ENCODE results near the gene TSPAN5. TPM values are rescaled to one million over a fixed set of nuclear protein-coding genes. Genes with fewer than 3 reads are reported as not detected.
A peak's percentile ranks its signal among the peaks of the same experiment; 100 is the strongest.

Gene TSPAN5
- total and polyA plus RNA-seq, 2 donors, result 10.9 to 27.5 TPM

GRCh38 chr4:98627531-98628257 is 30.7 kb downstream of the TSPAN5 start:
- Histone ChIP-seq H3K27ac (ENCODE audit: low read depth) (no peak overlapping the region), H3K4me3 (ENCODE audit: low read depth, low read length) (no peak overlapping the region), H3K36me3 (ENCODE audit: insufficient read depth) (no peaks in the 10 kb centered on the region), H3K4me1 (ENCODE audit: insufficient read depth) (no peaks in the 10 kb centered on the region)
- peak; percentile 45 for DNase-seq (ENCODE audit: extremely low spot score)
- WGBS, result 25% methylated on average over 3 of the region's 3 CpGs

GRCh38 chr4:98626350-98626749 is 32.1 kb downstream of the TSPAN5 start:
- Histone ChIP-seq H3K27ac (ENCODE audit: low read depth) (no peak overlapping the region), H3K4me1 (ENCODE audit: insufficient read depth) (no peaks in the 10 kb centered on the region), H3K4me3 (ENCODE audit: low read depth, low read length) (no peak overlapping the region), H3K36me3 (ENCODE audit: insufficient read depth) (no peaks in the 10 kb centered on the region)
- DNase-seq (ENCODE audit: extremely low spot score), result no peak
- WGBS, result 46% methylated on average over 4 of the region's 4 CpGs

GRCh38 chr4:98625920-98626319 is 32.5 kb downstream of the TSPAN5 start:
- WGBS, result 89% methylated on average over 2 of the region's 2 CpGs
- no peaks in the 10 kb centered on the region for H3K36me3 ChIP-seq (ENCODE audit: insufficient read depth)

GRCh38 chr4:98625399-98625798 is 33.0 kb downstream of the TSPAN5 start:
- 64% methylated on average over 4 of the region's 4 CpGs for WGBS
- no peaks in the 10 kb centered on the region for H3K36me3 ChIP-seq (ENCODE audit: insufficient read depth)
- H3K27ac ChIP-seq (ENCODE audit: low read depth), result no peak overlapping the region
- no peak overlapping the region for H3K4me3 ChIP-seq (ENCODE audit: low read depth, low read length)
- H3K4me1 ChIP-seq (ENCODE audit: insufficient read depth), result no peaks in the 10 kb centered on the region
- no peak for DNase-seq (ENCODE audit: extremely low spot score)

More at GRCh38 chr4:98625920-98626319, 32.5 kb downstream of the TSPAN5 start:
- H3K4me1 ChIP-seq (ENCODE audit: insufficient read depth), result no peaks in the 10 kb centered on the region
- no peak overlapping the region for H3K27ac ChIP-seq (ENCODE audit: low read depth)
- no peak for DNase-seq (ENCODE audit: extremely low spot score)
- H3K4me3 ChIP-seq (ENCODE audit: low read depth, low read length), result no peak overlapping the region

GRCh38 chr4:98624642-98625041 is 33.8 kb downstream of the TSPAN5 start:
- DNase-seq (ENCODE audit: extremely low spot score), result no peak

GRCh38 chr4:98624144-98624543 is 34.3 kb downstream of the TSPAN5 start:
- 87% methylated on average over 2 of the region's 2 CpGs for WGBS
- DNase-seq (ENCODE audit: extremely low spot score), result no peak

More at GRCh38 chr4:98624642-98625041, 33.8 kb downstream of the TSPAN5 start:
- Histone ChIP-seq H3K36me3 (ENCODE audit: insufficient read depth) (no peaks in the 10 kb centered on the region), H3K27ac (ENCODE audit: low read depth) (no peak overlapping the region), H3K4me3 (ENCODE audit: low read depth, low read length) (no peak overlapping the region), H3K4me1 (ENCODE audit: insufficient read depth) (no peaks in the 10 kb centered on the region)
- WGBS, result 93% methylated on average over 4 of the region's 4 CpGs

GRCh38 chr4:98623126-98623802 is 35.1 kb downstream of the TSPAN5 start:
- no peaks in the 10 kb centered on the region for H3K4me1 ChIP-seq (ENCODE audit: insufficient read depth)
- no peak overlapping the region for H3K4me3 ChIP-seq (ENCODE audit: low read depth, low read length)
- no peak overlapping the region for H3K27ac ChIP-seq (ENCODE audit: low read depth)
- H3K36me3 ChIP-seq (ENCODE audit: insufficient read depth), result no peaks in the 10 kb centered on the region
- 64% methylated on average over 3 of the region's 3 CpGs for WGBS
- no peak for DNase-seq (ENCODE audit: extremely low spot score)

More at GRCh38 chr4:98624144-98624543, 34.3 kb downstream of the TSPAN5 start:
- Histone ChIP-seq H3K4me1 (ENCODE audit: insufficient read depth) (no peaks in the 10 kb centered on the region), H3K27ac (ENCODE audit: low read depth) (no peak overlapping the region), H3K4me3 (ENCODE audit: low read depth, low read length) (no peak overlapping the region), H3K36me3 (ENCODE audit: insufficient read depth) (no peaks in the 10 kb centered on the region)

- DNase-seq (ENCODE audit: extremely low spot score), result no peak
- Histone ChIP-seq H3K27ac (ENCODE audit: low read depth) (no peak overlapping the region), H3K4me3 (ENCODE audit: low read depth, low read length) (no peak overlapping the region), H3K36me3 (ENCODE audit: insufficient read depth) (no peaks in the 10 kb centered on the region), H3K4me1 (ENCODE audit: insufficient read depth) (no peaks in the 10 kb centered on the region)
- WGBS, result 93% methylated on average over 9 of the region's 9 CpGs
Measured at GRCh38 chr4:98620087-98620784, 38.2 kb downstream of the TSPAN5 start.

- 51% methylated on average over 2 of the region's 2 CpGs for WGBS
- H3K27ac ChIP-seq (ENCODE audit: low read depth), result no peak overlapping the region
- H3K4me3 ChIP-seq (ENCODE audit: low read depth, low read length), result no peak overlapping the region
- no peaks in the 10 kb centered on the region for H3K4me1 ChIP-seq (ENCODE audit: insufficient read depth)
- no peaks in the 10 kb centered on the region for H3K36me3 ChIP-seq (ENCODE audit: insufficient read depth)
- DNase-seq (ENCODE audit: extremely low spot score), result no peak
Measured at GRCh38 chr4:98619180-98619579, 39.2 kb downstream of the TSPAN5 start.

- H3K36me3 ChIP-seq (ENCODE audit: insufficient read depth), result no peaks in the 10 kb centered on the region
- no peaks in the 10 kb centered on the region for H3K4me1 ChIP-seq (ENCODE audit: insufficient read depth)
- H3K27ac ChIP-seq (ENCODE audit: low read depth), result no peak overlapping the region
Measured at GRCh38 chr4:98618680-98619079, 39.7 kb downstream of the TSPAN5 start.

GRCh38 chr4:98617358-98618047 is 40.9 kb downstream of the TSPAN5 start:
- 89% methylated on average over 2 of the region's 2 CpGs for WGBS
- Histone ChIP-seq H3K36me3 (ENCODE audit: insufficient read depth) (no peaks in the 10 kb centered on the region), H3K27ac (ENCODE audit: low read depth) (no peak overlapping the region), H3K4me3 (ENCODE audit: low read depth, low read length) (no peak overlapping the region), H3K4me1 (ENCODE audit: insufficient read depth) (no peaks in the 10 kb centered on the region)
- DNase-seq (ENCODE audit: extremely low spot score), result no peak

More at GRCh38 chr4:98618680-98619079, 39.7 kb downstream of the TSPAN5 start:
- WGBS, result 51% methylated on average over 3 of the region's 3 CpGs
- H3K4me3 ChIP-seq (ENCODE audit: low read depth, low read length), result no peak overlapping the region
- DNase-seq (ENCODE audit: extremely low spot score), result no peak

GRCh38 chr4:98615991-98616390 is 42.4 kb downstream of the TSPAN5 start:
- WGBS, result 85% methylated on average over 3 of the region's 3 CpGs
- H3K4me3 ChIP-seq (ENCODE audit: low read depth, low read length), result no peak overlapping the region
- no peaks in the 10 kb centered on the region for H3K36me3 ChIP-seq (ENCODE audit: insufficient read depth)
- no peak overlapping the region for H3K27ac ChIP-seq (ENCODE audit: low read depth)
- H3K4me1 ChIP-seq (ENCODE audit: insufficient read depth), result no peaks in the 10 kb centered on the region
- DNase-seq (ENCODE audit: extremely low spot score), result no peak

- WGBS, result 67% methylated on average over 4 of the region's 4 CpGs
- no peaks in the 10 kb centered on the region for H3K4me1 ChIP-seq (ENCODE audit: insufficient read depth)
- H3K36me3 ChIP-seq (ENCODE audit: insufficient read depth), result no peaks in the 10 kb centered on the region
- no peak for DNase-seq (ENCODE audit: extremely low spot score)
- H3K27ac ChIP-seq (ENCODE audit: low read depth), result no peak overlapping the region
- H3K4me3 ChIP-seq (ENCODE audit: low read depth, low read length), result no peak overlapping the region
Measured at GRCh38 chr4:98614662-98615061, 43.7 kb downstream of the TSPAN5 start.
